K562 (cell line): ENCODE measurements around the gene BIRC7.

Source experiments
- ARID2 ChIP-seq: fragments of 450-650 bp; IDR thresholded peaks from 2 replicates; pipeline ENCODE4 v1.6.1; 2017; ENCODE audit warnings: antibody characterized with exemption, mild to moderate bottlenecking
- POLR2AphosphoS5 ChIP-seq: IDR thresholded peaks from 2 replicates; pipeline ENCODE4 v1.6.1; 2011; ENCODE audit warnings: mild to moderate bottlenecking, low read depth, low read length, moderate library complexity; ENCODE audit not compliant: control insufficient read depth, insufficient read depth
- RAD21 ChIP-seq, 2 experiments: fragments of 250-450 bp in 1 of 2; fragments of 450-650 bp in 1 of 2; sonication (Bioruptor Pico) in 1 of 2; formaldehyde crosslinking in 1 of 2; IDR thresholded peaks in 1 of 2; conservative IDR thresholded peaks in 1 of 2; 2 replicates each; pipeline versions ENCODE4 v1.4.0 to v1.8.0; 2020 to 2022; ENCODE audit warnings: mild to moderate bottlenecking in 2 of 2, moderate library complexity in 1 of 2
- ZC3H11A ChIP-seq: IDR thresholded peaks from 2 replicates; pipeline ENCODE4 v1.6.1; 2012; ENCODE audit warnings: low read depth, low read length, improper control_type of control experiment
- TF ChIP-seq, protein P1 (sequence below): fragments of 450-650 bp; IDR thresholded peaks from 2 replicates; pipeline ENCODE4 v1.6.1; 2017; ENCODE audit warnings: antibody characterized with exemption, mild to moderate bottlenecking
- TF ChIP-seq, protein P2 (sequence below): sonication (generic); formaldehyde crosslinking; IDR thresholded peaks from 2 replicates; pipeline ENCODE4 v1.9.0; 2022; ENCODE audit warnings: mild to moderate bottlenecking, missing genetic modification reagents

DNA sequence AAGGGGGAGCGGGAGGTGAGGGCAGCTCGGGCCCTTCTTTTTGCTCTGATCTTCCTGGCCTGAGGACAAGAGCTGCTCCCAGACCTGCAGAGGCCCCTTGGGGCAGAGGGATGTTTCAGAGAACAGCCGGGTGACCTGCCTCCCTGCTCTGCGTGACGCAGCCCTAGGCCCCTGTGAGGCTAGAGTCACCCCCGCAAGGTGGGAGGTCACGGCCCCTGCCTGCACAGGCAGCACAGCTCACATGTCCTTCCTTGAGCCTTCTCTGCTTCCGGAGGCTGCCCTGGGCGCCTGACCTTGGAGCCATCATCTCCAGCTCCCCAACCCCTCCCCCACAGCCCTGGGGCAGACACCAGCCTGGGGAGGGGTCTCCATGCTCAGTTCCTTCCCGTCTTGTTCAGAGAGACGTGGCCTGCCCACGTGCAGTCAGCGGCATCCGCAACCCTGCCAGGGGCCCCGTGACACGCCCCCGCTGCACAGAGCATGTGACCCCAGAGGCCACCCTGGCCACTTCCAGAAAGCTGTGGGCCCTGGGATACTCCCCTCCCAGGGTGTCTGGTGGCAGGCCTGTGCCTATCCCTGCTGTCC is at the start of gene BIRC7:
- TF ChIP-seq ARID2 (no peak), ZC3H11A (no peak), RAD21 (CRISPR knock-in tag; conservative IDR thresholded peaks at IDR 0.05 in 1 of 2, IDR thresholded peaks at IDR 0.05 in 1 of 2) (no peak), POLR2AphosphoS5 (no peak)
- TF ChIP-seq, protein P1, sequence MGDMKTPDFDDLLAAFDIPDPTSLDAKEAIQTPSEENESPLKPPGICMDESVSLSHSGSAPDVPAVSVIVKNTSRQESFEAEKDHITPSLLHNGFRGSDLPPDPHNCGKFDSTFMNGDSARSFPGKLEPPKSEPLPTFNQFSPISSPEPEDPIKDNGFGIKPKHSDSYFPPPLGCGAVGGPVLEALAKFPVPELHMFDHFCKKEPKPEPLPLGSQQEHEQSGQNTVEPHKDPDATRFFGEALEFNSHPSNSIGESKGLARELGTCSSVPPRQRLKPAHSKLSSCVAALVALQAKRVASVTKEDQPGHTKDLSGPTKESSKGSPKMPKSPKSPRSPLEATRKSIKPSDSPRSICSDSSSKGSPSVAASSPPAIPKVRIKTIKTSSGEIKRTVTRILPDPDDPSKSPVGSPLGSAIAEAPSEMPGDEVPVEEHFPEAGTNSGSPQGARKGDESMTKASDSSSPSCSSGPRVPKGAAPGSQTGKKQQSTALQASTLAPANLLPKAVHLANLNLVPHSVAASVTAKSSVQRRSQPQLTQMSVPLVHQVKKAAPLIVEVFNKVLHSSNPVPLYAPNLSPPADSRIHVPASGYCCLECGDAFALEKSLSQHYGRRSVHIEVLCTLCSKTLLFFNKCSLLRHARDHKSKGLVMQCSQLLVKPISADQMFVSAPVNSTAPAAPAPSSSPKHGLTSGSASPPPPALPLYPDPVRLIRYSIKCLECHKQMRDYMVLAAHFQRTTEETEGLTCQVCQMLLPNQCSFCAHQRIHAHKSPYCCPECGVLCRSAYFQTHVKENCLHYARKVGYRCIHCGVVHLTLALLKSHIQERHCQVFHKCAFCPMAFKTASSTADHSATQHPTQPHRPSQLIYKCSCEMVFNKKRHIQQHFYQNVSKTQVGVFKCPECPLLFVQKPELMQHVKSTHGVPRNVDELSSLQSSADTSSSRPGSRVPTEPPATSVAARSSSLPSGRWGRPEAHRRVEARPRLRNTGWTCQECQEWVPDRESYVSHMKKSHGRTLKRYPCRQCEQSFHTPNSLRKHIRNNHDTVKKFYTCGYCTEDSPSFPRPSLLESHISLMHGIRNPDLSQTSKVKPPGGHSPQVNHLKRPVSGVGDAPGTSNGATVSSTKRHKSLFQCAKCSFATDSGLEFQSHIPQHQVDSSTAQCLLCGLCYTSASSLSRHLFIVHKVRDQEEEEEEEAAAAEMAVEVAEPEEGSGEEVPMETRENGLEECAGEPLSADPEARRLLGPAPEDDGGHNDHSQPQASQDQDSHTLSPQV: no peak
- TF ChIP-seq, protein P2, sequence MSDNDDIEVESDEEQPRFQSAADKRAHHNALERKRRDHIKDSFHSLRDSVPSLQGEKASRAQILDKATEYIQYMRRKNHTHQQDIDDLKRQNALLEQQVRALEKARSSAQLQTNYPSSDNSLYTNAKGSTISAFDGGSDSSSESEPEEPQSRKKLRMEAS: no peak; the same call in 1 of the 2 replicates
